ENCODE results near the gene C19orf25.
"Not testable (repeated sequence)": the region's sequence is repeated elsewhere in the genome, so short reads cannot be mapped to it uniquely, and the experiment has no call there.

Gene C19orf25

DNA sequence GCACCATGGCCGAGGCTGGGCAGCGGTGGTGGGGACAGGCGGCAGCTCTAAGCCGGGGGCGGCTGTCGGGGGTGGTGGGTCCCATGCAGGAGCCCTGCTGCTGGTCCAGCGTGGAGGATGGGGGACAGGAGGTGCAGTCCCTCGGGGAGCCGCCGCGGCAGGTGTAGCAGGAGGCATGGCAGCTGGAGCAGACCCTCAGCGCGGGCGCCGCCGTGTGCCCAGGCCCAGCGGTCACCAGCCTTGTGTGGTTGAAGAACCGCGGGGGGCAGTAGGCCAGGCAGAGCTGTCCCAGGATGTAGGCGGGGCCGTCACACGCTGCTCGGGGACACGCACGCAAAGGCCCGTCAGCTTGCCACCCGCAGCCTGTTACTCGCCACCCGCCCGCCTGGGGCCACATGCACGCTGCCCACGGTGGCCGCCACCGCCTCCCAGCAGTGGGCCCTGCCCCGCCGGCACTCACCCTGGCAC is 2.9 kb upstream of the C19orf25 start:
- no peak for DNase-seq (ENCODE audit: low read depth)

DNA sequence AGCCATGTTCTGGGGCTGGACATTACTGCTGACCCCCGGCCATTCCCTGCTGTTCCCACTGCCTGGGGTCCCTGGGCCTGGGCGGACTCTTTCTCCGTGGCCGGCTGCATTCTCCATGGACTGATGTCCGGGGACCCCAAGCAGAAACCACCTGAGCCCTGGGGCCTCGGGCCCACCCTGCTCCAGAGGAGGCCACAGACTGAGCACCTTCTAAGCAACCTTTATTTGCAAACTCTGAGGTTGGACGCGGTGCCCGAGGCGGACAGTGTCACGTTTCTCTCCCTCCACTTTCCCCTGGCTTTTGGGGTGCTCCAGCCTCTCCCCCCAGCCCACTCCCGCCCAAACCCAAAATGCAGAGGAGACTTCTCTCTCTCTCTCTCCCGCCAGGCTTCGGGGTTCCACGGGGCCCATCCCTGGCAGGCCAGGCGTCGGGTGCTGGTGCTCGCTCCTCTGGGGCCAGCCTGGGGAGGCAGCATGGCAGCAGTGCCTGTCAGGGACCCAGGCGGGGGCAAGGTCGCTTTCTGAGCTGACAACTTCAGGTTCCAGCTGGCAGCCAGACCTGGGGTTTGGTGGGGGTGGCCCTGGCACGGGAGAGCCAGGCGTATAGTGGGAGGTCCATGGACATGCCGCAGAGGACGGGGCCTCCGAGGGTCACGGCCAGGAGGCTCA is 2.3 kb upstream of the C19orf25 start:
- no peak for DNase-seq (ENCODE audit: low read depth)

DNA sequence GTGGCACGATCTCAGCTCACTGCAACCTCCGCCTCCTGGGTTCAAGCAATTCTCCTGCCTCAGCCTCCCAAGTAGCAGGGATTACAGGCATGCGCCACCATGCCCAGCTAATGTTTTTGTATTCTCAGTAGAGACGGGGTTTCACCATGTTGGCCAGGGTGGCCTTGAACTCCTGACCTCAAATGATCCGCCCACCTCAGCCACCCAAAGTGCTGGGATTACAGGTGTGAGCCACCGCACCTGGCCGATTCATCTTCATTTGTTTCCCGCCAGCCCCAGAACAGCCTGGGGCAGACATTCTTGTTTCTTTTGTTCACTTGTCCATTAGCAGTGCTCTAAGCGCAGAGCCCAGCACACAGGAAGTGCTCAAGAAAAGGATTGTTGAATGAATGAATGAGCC is 2.0 kb downstream of the C19orf25 start:
- DNase-seq (ENCODE audit: low read depth), result not testable (repeated sequence)

DNA sequence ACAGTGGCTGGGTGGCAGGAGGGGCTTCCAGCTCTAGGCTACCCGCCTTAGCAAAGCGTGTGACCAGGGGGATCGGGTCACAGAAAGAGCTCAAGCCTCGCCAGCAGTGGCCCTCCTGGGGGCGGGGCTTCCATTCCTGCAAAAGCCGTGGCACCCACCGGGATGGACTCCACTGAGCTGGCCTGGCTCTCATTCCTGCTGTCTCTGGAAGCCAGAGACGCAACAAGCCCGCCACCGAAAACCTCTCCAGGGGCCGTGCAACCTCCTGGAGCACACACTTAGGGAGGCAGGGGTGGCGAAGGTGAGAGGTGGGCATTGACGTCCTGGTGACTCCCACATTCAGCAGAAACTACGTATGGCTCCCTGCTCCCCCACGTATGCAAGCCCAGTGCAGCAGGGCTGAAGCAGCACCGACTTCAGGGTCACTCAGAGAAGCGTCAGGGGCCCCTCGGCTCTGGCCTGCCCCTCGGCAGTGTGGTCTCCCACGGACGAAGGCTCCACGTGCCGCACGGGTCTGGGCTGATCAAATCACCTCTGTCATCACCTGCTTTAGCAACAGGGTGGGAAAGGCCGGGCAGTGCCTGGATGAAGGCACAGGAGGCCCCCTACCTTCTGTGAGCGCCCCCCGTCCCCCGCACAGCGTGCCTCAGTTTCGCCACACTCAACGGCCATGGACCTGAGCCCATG is 3.1 kb downstream of the C19orf25 start:
- DNase-seq (ENCODE audit: low read depth), result no peak

DNA sequence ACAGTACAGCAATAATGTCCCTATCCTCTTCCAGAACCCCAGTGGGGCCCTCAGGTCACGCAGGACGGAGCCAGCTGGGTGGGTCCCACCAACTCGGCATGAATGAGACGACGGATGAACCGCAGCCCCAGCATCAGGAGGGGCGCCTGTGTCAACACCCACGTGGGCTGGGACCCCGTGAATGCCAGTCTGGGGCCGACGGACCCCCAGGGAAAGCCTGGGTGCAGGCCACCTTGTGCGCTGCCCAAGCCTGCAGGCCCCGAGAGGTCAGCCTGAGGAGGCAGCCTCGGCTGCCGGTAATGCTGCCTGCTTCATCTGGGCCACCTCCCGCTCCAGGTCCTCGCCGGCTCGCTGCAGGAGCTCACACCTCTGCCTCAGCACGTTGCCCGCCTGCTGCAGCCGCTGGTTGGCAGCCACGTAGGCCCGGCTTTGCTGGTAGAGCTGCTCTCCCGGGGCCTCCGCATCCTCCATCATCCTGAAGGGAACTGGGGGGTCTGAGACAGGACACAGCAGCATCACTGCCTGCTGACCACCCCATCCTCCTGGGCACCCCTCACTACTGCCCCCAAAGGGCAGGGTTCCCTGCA is 4.2 kb downstream of the C19orf25 start:
- no peak for DNase-seq (ENCODE audit: low read depth)

DNA sequence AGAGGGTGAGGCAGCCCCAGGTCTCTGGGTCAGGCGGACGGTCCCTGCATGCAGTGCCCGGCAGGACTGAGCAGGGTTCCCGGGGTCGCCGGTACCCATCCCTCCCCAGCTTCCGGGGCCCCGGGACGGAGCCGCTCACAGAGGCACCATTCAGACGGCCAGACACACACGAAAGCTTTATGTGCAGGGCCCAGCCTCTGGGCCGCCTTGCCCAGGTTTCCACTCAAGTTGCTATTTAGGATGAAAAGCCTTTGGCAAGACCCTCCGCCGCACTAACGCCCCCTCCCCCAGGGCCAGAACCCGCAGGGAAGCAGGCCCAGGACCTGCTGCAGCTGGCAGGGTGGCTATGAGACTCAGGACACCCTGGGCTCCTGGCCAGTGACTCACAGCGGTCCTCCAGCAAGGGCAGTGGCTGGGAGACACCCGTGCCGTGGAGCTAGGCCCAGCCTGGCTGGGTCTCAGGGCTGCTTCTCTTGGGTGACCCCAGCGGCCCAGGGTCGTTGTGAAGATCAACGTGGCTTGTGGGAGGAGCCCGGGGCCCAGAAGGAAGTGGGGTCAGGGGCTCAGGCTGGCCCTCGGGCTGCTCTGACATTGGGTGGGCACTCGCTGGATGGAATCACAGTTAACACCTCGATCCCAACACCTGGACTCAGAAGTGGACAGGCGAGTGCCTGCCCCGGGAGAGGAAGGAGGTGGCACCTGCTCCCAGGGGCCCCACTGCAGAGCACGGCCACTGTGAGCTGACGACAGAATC is 4.8 kb downstream of the C19orf25 start:
- no peak for DNase-seq (ENCODE audit: low read depth)

DNA sequence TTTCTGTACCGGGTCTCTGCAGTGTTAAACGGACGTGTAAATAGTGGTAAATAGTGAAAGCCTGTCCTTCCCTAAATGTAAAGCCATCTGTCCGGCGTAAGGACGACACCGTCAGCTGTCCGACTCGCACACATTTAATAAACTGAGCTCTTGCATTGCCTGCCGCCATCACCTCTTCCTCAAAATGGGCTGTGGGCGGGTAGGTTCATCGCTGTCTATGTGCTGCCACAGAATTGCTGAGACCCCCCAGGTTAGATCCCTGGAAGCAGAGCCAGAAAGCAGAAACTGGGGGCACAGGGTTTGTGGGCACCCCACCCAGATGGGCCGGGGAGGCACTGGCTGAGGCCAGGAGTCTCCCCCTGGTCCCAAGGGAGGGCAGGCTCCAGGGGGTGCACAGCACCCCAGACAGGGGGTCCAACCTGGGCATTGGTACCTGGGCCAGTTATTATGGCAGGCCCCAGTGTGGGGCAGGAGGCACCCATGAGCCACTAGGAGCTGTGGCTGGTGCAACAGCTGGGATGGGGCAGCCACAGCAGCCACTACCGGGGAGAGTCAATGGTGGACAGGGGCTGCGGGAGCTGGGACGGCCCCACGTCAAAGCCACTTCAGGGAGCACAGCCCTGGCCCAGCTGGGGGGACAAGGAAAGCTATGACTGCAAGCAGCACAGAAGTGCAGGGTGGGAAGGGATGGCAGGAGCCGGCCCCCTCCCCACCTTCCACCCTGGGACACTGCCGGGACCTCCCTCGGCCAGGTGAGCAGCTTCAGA is 5.7 kb downstream of the C19orf25 start:
- no peak for DNase-seq (ENCODE audit: low read depth)

DNA sequence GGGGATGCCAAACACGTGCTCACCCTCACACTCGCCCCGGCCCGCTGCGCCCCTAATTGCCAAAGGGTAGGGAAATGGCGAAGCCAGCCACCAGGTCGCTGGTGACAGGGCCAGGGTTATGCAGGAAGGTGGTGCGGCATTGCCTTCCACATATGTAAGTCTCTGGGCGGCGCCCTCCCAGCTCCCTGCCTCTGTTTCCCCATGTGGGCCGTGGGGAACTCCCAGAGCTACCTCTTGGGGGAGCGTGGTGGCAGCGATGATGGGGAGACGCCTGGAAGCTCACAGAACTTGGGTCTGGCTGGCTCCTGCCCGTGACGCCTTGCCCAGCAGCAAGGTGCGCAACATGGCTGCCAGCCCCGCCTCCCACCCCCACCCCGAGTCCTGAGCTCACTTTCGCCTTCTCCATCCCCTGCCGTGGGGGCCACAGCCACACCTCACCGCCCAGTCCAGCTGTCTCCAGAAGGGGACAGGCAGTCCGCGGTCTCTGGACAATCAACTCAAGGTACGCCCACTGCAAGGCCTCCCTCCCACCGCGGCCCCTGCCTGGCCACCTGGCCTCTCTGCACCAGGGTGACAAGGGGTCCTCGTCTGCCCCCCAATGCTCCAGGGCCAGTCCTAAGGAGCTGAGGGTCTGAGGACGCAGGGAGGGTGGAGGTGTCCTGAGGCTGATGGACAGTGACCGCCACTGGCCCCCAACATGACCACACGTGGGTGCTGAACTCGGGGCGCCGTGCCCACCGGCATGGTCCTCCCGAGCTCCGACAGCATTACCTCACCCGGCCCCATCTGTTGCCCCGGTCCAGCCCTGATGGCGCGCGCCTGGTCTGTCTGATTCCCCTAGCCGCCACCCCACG is 6.6 kb downstream of the C19orf25 start:
- DNase-seq (ENCODE audit: low read depth), result no peak

DNA sequence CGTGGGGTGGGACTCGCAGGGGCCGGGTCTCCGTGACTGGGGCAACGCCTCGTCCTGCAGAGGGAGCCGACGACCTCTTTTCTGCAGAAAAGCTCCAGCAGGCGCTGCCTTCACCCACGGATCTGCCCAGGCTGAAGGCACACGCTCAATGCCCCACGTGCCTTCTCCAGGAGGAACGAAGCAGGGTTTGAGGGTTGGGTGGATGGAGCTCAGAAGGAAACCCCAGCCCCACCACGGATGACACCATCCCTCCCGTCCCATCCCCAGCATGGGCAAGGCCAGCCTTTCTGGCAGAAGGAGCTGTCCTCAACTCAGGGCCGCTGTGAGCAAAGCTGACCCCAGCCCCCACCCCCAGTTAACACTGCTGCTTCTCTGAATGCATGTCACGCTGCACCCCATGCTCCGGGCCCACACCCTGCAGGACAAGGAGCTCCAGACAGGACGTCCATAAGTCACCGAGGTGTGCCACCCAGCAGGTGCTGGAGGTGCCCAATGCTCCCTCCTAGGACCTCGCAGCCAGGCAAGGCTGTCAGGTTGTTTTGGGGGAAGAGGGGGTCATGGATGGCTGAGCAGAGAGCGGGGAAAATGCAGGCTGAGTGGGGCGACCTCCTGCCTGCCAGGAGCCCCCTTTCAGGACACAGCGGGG is 7.4 kb downstream of the C19orf25 start:
- DNase-seq (ENCODE audit: low read depth), result no peak

DNA sequence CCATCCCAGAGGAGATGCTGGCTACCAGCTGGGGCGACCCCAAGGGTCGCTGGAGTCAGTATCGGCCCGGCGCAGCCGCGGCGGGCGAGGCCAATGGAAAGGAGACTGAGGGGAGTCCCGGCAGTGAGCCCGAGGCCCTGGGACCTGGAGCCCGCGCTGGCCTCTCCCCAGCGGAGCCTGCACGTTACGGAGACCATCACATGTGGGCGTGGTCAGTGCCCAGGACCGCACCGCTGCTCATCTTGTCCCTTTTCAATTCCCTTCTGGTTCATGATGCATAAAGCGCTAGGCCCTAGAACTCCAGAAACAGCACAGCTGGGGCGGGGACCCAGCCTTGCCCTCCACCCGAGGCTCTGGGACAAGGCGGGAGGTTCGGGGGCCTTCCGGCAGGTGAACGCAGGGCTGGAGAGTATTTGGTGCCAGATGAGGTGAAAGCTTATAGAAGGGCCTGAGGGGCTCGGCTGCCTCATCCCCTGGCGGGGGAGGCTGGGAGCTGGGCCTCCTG is 8.0 kb downstream of the C19orf25 start:
- DNase-seq (ENCODE audit: low read depth), result no peak

DNA sequence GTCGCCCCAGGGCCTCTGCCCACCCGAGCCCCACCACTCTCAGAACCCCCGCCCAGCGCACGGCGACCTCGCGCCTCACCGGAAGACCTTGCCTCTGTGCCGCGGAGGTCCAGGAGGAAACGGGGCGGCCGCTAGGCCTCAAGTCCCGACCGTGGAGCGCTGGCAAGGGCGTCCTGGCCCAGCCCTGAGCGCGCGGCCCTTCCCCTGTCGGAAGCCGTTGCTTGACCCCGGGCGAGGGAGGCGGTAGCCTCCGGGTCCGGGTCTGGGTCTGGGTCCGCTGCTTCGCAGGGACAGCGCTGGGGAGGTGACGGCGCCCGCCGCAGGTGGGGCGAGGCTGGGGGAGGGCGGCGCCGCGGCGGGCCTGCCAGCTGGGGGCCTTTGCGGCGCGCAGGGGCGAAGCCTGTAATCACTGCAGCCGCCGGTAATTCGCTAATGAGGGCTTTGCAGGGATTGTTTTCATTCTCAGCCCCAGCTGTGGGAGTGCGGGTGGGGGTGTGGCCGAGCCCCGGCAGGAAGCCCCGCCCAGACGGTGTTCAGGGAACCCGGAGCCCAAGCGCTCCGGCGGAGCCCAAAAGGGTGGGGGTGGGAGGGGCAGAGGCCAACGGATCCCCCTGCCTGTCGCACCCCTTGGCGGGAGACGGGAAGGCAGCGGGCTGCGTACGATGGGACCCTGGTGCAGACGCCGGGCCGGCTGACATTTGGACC is 8.6 kb downstream of the C19orf25 start:
- no peak for DNase-seq (ENCODE audit: low read depth)

DNA sequence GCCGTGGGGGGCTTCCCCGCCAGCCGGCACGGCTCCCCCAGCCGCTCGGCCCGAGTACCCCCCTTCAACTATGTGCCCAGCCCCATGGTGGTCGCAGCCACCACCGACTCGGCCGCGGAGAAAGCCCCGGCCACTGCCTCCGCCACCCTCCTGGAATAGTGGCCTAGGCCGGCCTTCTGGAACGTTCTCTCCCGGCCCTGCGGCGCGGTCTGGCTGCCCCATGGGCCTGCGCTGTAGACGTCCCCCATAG is 9.0 kb downstream of the C19orf25 start:
- no peak for DNase-seq (ENCODE audit: low read depth)

DNA sequence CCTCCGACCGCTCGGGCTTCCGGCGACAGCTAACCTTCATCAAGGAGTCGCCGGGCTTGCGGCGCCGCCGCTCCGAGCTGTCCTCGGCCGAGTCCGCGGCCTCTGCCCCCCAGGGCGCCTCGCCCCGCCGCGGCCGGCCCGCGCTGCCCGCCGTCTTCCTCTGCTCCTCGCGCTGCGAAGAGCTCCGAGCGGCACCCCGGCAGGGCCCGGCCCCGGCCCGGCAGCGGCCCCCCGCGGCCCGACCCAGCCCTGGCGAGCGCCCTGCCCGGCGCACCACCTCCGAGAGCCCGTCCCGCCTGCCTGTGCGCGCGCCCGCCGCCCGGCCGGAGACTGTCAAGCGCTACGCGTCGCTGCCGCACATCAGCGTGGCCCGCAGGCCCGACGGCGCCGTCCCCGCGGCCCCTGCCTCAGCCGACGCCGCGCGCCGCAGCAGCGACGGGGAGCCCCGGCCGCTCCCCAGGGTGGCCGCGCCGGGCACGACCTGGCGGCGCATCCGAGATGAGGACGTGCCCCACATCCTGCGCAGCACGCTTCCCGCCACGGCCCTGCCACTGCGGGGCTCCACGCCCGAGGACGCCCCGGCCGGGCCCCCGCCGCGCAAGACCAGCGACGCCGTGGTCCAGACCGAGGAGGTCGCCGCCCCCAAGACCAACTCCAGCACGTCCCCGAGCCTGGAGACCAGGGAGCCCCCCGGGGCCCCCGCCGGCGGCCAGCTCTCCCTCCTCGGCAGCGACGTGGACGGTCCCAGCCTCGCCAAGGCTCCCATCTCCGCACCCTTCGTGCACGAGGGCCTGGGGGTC is 9.6 kb downstream of the C19orf25 start:
- DNase-seq (ENCODE audit: low read depth), result no peak

DNA sequence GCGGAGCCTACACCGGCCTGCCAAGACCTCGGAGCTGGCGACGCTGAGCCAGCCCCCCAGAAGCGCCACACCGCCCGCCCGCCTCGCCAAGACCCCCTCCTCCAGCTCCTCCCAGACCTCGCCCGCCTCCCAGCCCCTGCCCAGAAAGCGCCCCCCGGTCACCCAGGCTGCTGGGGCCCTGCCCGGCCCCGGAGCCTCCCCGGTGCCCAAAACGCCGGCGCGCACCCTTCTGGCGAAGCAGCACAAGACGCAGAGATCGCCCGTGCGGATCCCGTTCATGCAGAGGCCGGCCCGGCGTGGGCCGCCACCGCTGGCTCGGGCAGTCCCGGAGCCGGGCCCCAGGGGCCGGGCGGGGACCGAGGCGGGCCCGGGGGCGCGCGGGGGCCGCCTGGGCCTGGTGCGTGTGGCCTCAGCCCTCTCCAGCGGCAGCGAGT is 10.2 kb downstream of the C19orf25 start:
- no peak for DNase-seq (ENCODE audit: low read depth)

DNA sequence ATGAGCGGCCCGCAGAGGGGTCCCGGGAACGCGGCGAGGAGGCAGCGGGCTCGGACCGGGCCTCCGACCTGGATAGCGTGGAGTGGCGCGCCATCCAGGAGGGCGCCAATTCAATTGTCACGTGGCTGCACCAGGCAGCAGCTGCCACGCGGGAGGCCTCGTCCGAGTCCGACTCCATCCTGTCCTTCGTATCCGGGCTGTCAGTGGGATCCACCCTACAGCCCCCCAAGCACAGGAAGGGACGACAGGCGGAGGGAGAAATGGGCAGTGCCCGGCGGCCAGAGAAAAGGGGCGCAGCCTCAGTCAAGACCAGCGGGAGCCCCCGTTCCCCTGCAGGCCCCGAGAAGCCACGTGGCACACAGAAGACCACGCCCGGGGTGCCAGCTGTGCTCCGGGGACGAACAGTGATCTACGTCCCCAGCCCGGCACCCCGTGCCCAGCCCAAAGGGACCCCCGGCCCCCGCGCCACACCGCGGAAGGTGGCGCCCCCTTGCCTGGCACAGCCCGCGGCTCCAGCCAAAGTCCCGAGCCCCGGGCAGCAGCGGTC is 10.7 kb downstream of the C19orf25 start:
- DNase-seq (ENCODE audit: low read depth), result no peak

DNA sequence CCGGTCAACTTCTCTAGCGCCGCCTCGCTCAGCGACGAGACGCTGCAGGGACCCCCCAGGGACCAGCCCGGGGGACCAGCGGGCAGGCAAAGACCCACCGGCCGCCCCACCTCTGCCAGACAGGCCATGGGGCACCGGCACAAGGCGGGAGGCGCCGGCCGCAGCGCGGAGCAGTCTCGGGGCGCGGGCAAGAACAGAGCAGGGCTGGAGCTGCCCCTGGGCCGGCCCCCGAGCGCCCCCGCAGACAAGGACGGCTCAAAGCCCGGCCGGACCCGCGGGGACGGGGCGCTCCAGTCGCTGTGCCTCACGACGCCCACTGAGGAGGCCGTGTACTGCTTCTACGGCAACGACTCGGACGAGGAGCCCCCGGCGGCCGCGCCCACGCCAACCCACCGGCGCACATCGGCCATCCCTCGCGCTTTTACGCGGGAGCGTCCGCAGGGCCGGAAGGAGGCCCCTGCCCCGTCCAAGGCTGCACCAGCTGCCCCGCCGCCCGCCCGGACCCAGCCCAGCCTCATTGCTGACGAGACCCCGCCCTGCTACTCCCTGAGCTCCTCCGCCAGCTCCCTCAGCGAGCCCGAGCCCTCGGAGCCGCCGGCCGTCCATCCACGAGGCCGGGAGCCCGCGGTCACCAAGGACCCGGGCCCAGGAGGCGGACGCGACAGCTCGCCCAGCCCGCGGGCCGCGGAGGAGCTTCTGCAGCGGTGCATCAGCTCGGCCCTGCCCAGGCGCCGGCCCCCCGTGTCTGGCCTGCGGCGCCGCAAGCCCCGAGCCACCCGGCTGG is 11.3 kb downstream of the C19orf25 start:
- no peak for DNase-seq (ENCODE audit: low read depth)

DNA sequence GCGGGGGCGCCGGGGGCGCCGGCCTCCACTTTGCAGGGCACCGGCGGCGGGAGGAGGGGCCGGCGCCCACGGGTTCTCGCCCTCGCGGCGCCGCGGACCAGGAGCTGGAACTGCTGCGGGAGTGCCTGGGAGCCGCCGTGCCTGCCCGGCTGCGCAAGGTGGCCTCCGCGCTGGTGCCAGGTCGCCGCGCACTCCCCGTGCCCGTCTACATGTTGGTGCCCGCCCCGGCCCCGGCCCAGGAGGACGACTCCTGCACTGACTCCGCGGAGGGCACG is 11.9 kb downstream of the C19orf25 start:
- no peak for DNase-seq (ENCODE audit: low read depth)
